LNCAP (cell line): ENCODE data around the gene RABEP2.

ENCODE experiments used
- CTCF ChIP-seq: fragments of 450-650 bp; IDR thresholded peaks from 2 replicates; pipeline ENCODE4 v1.5.1; 2017; ENCODE audit warnings: mild to moderate bottlenecking

Gene RABEP2

GRCh38 chr16:28884045-28884444, 41.0 kb downstream of the RABEP2 start:
- TF ChIP-seq CTCF, result no peak

GRCh38 chr16:28883221-28883996, 41.6 kb downstream of the RABEP2 start:
- TF ChIP-seq CTCF, result no peak

- no peak for TF ChIP-seq CTCF
Measured at GRCh38 chr16:28882551-28883160, 42.4 kb downstream of the RABEP2 start.

- TF ChIP-seq CTCF, result no peak
Measured at GRCh38 chr16:28880955-28881354, 44.1 kb downstream of the RABEP2 start.

- no peak for TF ChIP-seq CTCF
Measured at GRCh38 chr16:28880589-28880915, 44.5 kb downstream of the RABEP2 start.

GRCh38 chr16:28879841-28880588, 45.0 kb downstream of the RABEP2 start:
- TF ChIP-seq CTCF, result no peak

GRCh38 chr16:28879261-28879840, 45.7 kb downstream of the RABEP2 start:
- no peak for TF ChIP-seq CTCF
